ENCODE measurements around the gene KIF3A. TPM values are rescaled to one million over a fixed set of nuclear protein-coding genes. Genes with fewer than 3 reads are reported as not detected.

The KIF3A gene
- total RNA-seq, 1 donor from 2014 or later: 15.3 TPM

GRCh38 chr5:132669966-132670882 lies 67.1 kb downstream of the KIF3A start:
- Mint-ChIP-seq H3K4me3 (ENCODE audit: unreplicated experiment) (no peak overlapping the region), H3K27me3 (ENCODE audit: unreplicated experiment) (no peaks in the 10 kb centered on the region), H3K9me3 (ENCODE audit: unreplicated experiment) (no peaks in the 10 kb centered on the region), H3K4me1 (ENCODE audit: unreplicated experiment) (peaks cover 14% of the 10 kb centered on the region), H3K36me3 (ENCODE audit: unreplicated experiment) (no peaks in the 10 kb centered on the region), H3K27ac (ENCODE audit: unreplicated experiment) (no peak overlapping the region)
- no peak for TF ChIP-seq CTCF (IDR thresholded peaks at IDR 0.05)
- no peak for DNase-seq (ENCODE audit: extremely low spot score, unreplicated experiment)

DNA sequence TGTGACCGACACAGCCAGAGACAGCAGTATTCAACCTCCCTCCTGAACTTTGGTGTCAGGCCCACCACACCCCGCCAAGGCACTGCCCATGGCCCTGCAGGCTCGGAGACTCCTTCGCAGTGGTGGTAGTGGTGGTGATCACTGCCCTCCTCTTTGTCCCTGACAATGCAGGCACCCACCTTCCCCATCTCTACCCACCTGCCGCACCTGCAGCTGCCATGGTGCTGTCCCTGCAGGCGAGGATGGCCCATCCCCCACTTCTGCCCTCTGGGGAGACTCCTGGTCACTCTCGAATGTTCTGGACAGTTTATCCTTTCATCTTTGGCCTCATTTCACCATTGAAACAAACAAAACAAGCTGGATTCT lies 67.9 kb downstream of the KIF3A start:
- H3K27ac Mint-ChIP-seq (ENCODE audit: unreplicated experiment): no peak overlapping the region
- no peaks in the 10 kb centered on the region for H3K9me3 Mint-ChIP-seq (ENCODE audit: unreplicated experiment)
- peaks cover 6% of the 10 kb centered on the region for H3K4me1 Mint-ChIP-seq (ENCODE audit: unreplicated experiment)
- no peaks in the 10 kb centered on the region for H3K27me3 Mint-ChIP-seq (ENCODE audit: unreplicated experiment)
- H3K4me3 Mint-ChIP-seq (ENCODE audit: unreplicated experiment): no peak overlapping the region
- TF ChIP-seq CTCF (IDR thresholded peaks at IDR 0.05): no peak
- DNase-seq (ENCODE audit: extremely low spot score, unreplicated experiment): no peak
- no peaks in the 10 kb centered on the region for H3K36me3 Mint-ChIP-seq (ENCODE audit: unreplicated experiment)

DNA sequence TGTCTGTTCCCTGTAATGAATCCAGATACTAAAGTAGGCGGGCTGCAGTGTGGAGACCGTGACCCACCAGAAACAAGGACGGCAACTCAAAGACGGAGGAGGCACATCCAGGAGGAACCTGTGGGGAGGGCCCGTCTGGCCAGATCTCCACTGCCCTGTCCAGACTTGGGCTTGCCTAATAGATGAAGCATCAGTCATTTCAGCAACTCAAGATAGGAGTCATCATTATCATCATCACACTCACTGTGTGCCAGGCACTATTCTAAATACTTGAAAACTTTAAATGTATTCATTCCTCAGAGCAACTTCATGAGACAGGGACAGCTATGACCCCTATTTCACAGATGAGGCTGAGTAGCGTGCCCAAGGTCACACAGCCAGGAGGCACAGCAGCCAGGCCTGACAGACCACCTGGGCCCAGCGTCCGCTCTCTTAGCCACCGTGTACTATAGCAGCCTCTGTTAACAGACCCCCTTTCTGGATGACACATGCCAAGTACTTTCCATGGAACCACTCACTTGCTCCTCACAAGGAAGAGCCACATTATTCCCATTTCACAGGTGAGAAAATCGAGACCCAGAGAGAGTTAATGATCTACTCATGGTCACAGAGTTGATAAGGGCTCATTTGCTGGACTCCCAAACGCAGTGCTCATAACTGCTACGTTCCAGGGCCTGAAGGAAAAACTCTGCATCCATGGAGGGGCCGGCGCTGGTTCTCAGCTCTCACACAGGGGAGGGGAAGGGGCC lies 68.5 kb downstream of the KIF3A start:
- Mint-ChIP-seq H3K9me3 (ENCODE audit: unreplicated experiment) (no peaks in the 10 kb centered on the region), H3K4me3 (ENCODE audit: unreplicated experiment) (no peak overlapping the region), H3K27me3 (ENCODE audit: unreplicated experiment) (no peaks in the 10 kb centered on the region), H3K4me1 (ENCODE audit: unreplicated experiment) (peaks cover under 1% of the 10 kb centered on the region), H3K27ac (ENCODE audit: unreplicated experiment) (no peak overlapping the region), H3K36me3 (ENCODE audit: unreplicated experiment) (no peaks in the 10 kb centered on the region)
- no peak for DNase-seq (ENCODE audit: extremely low spot score, unreplicated experiment)
- no peak for TF ChIP-seq CTCF (IDR thresholded peaks at IDR 0.05)

- no peaks in the 10 kb centered on the region for H3K27me3 Mint-ChIP-seq (ENCODE audit: unreplicated experiment)
- DNase-seq (ENCODE audit: extremely low spot score, unreplicated experiment): no peak
- H3K36me3 Mint-ChIP-seq (ENCODE audit: unreplicated experiment): no peaks in the 10 kb centered on the region
- H3K9me3 Mint-ChIP-seq (ENCODE audit: unreplicated experiment): no peaks in the 10 kb centered on the region
- H3K4me1 Mint-ChIP-seq (ENCODE audit: unreplicated experiment): no peaks in the 10 kb centered on the region
- H3K27ac Mint-ChIP-seq (ENCODE audit: unreplicated experiment): no peak overlapping the region
- H3K4me3 Mint-ChIP-seq (ENCODE audit: unreplicated experiment): no peak overlapping the region
- no peak for TF ChIP-seq CTCF (IDR thresholded peaks at IDR 0.05)
These were observed 69.3 kb downstream of the KIF3A start for GRCh38 chr5:132667761-132668705.

Data from osteocyte (in vitro differentiated cells).